G401 (cell line): ENCODE results near the gene EXOC3L1. TPM values are rescaled to one million over a fixed set of nuclear protein-coding genes. Genes with fewer than 3 reads are reported as not detected.

Experiments used
- DNase-seq: peaks from one replicate; pipeline ENCODE4 v3.0.0-alpha.2; 2015; ENCODE audit warnings: low spot score
- in situ Hi-C: cut with HindIII; loops from 2 replicates; pipeline ENCODE4 v1.10.0; 2016; ENCODE audit warnings: low sequenced_read_pairs, mixed read lengths
- total RNA-seq: library from RNA; depleted of rRNA; stranded (reverse); fragments of >200 nt; shearing (Covaris generic); gene quantifications from 2 replicates; pipeline ENCODE4 v1.2.3, GENCODE V29; 2014

Gene EXOC3L1
- total RNA-seq, 1 experiment from 2014 or later, result 0.24 TPM

DNA sequence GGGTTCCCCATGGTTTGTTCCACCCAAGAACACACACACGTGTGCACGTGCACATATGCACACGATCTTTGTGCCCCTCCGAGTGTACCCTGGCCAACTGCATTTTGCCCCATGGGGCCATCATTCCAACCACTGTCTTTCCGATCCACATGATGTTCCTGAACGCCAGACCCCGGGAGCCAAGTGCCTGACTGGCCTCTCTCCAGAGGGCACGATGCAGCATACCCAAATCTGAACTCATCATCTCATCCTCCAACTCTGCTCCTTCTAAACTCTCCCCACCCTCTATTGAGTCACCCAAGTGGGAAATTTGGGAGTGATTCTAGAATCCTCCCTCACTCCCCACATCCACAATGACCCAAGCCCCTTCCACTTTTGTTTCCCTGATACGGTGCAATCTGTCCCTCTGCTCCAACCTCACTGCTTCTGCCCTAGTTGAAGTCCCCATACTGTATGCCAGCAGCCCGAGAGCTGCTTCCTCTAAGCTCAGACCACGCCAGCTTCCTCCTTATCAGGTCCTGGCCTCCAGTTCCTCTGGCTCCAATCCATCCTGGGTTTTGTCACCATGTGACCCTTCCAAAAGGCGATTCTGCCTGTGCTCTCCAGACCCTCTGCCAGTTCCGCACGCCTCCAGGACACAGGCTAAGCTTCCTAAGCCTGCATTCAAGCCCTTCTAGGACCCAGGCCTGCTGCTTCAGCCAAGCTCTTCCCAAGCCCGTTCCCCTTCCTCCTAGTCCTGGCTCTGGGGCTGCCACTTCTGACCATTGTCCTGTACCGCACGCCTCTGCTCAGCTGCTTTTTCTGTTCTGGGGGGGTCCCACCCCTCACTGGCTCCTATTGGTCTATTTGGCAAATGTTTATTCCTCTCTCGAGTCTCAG is 26.9 kb upstream of the EXOC3L1 start:
- in situ Hi-C loops, result no loop called here
- DNase-seq, result no peak

GRCh38 chr16:67215706-67216105 is 25.8 kb upstream of the EXOC3L1 start:
- in situ Hi-C loops, result no loop called here
- DNase-seq, result no peak

DNA sequence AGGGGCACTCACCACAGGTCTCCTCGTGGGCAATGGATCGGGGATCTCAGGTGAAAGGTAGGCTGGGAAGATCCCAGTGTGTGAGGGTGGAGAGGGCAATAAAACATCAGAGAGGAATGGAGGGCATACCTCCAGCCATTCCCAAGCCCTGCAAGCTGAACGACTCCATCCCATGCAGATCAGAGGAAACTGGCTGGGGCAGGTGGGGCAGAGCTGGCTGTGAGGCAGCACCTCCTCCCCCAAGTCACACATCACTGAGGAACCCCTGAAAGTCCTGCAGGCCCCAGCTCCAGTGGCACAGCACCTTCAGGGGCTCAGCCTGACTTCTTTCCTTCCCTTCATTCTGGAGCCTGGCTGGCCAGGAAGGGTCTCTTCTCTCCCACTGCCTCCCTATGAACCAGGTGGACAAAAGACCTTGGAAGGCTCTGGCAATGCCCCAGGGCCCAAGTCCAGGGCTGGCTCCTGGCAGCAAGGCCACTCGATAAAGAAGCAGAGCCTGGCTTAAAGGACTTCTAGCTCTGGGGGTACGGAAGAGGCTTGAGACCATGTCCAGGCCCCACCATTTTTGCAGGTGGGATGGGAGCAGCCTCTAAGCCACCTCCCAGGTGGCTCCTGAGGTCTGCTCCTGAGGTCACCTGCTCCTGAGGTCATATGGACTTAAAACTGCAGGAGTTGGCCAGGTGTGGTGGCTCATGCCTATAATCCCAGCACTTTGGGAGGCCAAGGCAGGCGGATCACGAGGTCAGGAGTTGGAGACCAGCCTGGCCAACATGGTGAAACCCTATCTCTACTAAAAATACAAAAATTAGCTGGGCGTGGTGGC is 23.5 kb upstream of the EXOC3L1 start:
- in situ Hi-C loops, result no loop called here
- DNase-seq, result no peak

GRCh38 chr16:67212766-67213165 is 22.8 kb upstream of the EXOC3L1 start:
- no peak for DNase-seq
- in situ Hi-C loops, result no loop called here

DNA sequence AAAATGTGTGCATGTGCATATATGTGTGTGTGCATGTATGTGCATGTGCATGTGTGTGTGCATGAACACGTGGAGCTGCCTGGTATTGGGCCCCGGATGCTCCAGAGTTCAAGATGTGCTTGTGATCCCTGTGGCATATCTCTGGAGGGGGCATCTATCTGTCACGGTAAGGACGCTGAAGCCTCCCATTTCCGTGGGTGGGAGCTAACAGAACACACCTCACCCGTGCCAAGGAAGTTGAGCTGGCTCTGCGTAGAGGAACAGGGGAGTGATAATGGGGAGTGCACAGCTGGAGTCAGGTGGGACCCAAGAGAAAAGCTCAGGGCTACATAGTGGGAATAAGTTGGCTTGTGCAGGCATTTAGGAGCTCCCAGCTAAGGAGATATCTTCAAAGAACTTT is 21.7 kb upstream of the EXOC3L1 start:
- DNase-seq, result no peak
- in situ Hi-C loops, result no loop called here

DNA sequence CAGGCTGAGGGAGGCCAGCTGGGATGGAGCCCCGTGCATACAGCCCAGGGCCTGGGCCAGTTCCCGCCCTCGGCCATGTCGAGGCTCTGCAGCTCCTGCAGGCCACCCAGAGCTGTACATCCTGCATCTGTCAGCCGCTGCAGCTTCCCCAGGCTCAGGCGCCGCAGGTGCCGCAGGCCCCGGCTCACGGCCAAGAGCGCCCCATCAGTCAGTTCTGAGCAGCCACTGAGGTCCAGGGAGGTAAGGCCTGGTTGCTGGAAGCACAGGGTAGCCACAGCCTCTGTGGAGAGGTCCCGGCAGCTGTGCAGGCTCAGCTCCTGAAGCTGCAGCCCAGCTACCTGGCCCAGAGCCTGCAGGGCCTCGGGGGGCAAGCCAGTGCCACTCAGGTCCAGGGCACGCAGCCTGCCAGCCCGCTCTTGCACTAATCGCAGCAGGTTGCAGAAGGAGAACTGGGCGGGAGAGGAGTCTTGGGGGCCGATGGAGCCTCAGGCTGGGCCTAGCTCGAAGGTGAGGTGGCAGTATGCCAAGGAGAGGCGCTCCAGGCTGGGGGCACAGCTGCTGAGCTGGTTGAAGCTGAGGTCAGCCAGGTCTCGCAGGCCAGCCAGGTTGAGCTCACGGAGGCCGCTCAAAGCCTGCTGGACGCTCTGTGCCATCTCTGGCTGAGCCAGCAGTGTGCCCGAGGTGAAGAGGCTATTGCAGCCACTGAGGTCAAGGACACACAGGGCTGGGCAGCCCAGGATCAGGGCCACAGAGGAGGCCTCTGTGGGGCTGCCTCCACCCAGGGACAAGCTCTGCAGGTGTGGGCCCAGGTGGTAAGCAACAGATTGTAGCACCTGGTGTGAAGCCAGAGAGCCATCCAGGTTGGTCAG is 20.4 kb upstream of the EXOC3L1 start:
- in situ Hi-C loops, result no loop called here
- DNase-seq, result no peak

- in situ Hi-C loops, result no loop called here
- DNase-seq, result no peak
Measured at GRCh38 chr16:67209565-67209964, 19.6 kb upstream of the EXOC3L1 start.

GRCh38 chr16:67208154-67208896 is 18.4 kb upstream of the EXOC3L1 start:
- no peak for DNase-seq
- in situ Hi-C loops, result no loop called here

DNA sequence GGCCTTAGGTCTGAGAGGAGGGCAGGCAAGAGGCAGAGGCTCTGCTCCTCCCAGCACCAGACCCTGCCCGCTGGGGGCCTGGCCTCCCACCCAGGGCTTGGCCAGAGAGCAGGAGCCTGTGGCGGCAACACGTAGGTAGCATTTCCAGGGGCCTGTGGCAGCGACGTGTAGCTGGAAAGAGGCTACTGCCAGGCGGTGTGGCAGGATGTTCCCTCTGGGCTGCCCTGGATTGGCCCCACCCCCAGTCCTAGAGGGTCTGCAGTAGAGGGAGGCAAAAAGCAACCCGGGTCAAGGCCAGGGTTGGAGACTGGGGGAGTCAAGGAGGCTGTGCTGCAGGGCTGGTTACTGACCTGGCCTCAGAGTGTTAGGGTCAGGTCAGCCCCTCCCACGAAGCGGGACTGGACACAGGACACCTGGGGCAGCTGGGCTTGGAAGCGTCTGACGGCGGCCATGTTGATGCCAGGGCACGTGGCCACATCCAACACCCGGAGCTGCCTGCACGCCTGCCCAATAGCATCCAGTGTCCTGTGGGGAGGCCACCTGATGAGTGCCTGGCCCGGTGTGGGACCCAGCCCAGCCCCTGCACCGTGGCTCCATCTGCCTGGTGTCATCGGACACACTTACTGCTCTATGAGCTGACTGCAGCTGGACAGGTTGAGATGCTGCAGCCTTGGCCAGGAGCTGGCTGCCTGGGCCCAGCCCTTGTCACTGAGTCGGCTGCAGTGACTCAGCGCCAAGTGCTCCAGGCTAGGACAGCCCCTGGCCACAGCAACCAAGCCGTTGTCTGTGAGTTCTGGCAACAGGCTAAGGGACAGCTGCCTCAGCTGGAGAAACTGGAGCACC is 17.5 kb upstream of the EXOC3L1 start:
- in situ Hi-C loops, result no loop called here
- no peak for DNase-seq

- DNase-seq, result no peak
Measured at GRCh38 chr16:67206838-67207248, 16.9 kb upstream of the EXOC3L1 start.

DNA sequence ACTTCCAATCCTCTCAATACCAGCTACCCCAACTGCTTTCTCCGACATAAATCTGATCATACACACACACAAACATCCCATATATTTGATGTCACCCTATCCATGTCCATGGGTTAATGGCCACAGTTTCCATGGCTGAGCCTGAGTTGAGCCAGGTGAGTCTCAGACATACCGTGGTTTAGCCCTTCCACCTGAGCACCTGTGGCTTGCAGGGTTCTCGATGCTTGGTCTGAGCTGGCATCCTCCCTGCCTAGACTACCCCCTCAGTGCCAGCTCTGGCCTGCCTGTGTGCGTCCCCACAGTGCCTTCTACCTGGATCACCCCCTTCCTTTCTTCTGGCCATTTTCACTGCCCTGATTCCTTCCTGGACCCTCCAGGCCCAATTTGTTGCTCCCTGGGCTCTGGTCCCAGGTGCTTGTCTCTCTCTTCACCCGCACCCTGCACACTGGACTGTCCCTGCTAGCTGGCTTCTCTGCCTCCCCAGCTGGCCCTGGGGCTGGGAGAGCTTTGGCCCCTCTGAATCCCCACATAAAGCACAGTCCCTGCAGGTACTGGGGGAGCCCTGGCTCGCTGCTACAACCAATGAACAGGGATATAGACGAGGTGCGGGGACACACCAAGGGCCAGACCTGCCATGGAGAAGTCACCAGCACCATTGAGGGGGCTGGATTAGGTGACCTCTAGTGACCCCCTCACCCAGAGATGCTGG is 16.3 kb upstream of the EXOC3L1 start:
- DNase-seq, result no peak
- in situ Hi-C loops, result no loop called here

More at GRCh38 chr16:67206838-67207248, 16.9 kb upstream of the EXOC3L1 start:
- in situ Hi-C loops, result no loop called here

GRCh38 chr16:67204076-67204475 is 14.1 kb upstream of the EXOC3L1 start:
- in situ Hi-C loops, result no loop called here
- no peak for DNase-seq

- DNase-seq, result no peak
- in situ Hi-C loops, result no loop called here
Measured at GRCh38 chr16:67202956-67203493, 13.1 kb upstream of the EXOC3L1 start.

DNA sequence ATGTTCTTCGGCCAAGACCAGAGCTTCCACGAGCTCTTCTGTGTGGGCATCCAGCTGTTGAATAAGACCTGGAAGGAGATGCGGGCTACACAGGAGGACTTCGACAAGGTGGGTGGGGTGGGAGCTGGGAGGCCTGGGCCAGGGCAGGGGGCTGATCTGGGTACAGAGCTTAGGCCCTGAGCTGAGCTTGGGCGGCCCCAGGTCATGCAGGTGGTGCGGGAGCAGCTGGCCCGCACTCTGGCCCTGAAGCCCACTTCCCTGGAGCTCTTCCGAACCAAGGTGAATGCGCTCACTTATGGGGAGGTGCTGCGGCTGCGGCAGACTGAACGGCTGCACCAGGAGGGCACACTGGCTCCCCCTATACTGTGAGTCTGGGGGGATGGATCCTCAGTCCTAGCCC is 12.5 kb upstream of the EXOC3L1 start:
- in situ Hi-C loops, result no loop called here
- DNase-seq, result no peak

- in situ Hi-C loops, result no loop called here
- DNase-seq, result no peak
Measured at GRCh38 chr16:67201411-67202345, 11.7 kb upstream of the EXOC3L1 start.

DNA sequence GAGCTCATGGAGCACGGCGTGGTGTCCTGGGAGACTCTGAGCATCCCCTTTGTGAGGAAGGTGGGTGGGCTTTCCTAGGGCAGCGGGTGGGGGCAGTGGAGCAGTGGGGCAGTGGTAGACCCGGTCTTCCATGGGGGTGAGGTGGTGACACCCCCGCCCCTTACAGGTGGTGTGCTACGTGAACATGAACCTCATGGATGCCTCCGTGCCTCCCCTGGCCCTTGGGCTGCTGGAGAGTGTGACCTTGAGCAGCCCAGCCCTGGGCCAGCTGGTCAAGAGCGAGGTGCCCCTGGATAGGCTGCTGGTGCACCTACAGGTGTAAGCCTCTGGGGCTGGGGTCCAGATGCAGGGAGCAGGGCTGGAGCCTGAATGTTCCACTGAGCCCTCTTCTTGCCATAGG is 10.6 kb upstream of the EXOC3L1 start:
- in situ Hi-C loops, result no loop called here
- DNase-seq, result no peak
